GM12874 (cell line): Measurements from ENCODE around the gene KRT35.

Experiments used
- TF ChIP-seq, protein P1 (sequence below): IDR thresholded peaks from 2 replicates; pipeline ENCODE4 v1.5.1; 2011; ENCODE audit warnings: low read depth, mild to moderate bottlenecking, control low read depth, low read length, moderate library complexity; ENCODE audit not compliant: insufficient read depth

Gene KRT35

GRCh38 chr17:41457676-41458075 lies 23.3 kb downstream of the KRT35 start:
- TF ChIP-seq, protein P1, sequence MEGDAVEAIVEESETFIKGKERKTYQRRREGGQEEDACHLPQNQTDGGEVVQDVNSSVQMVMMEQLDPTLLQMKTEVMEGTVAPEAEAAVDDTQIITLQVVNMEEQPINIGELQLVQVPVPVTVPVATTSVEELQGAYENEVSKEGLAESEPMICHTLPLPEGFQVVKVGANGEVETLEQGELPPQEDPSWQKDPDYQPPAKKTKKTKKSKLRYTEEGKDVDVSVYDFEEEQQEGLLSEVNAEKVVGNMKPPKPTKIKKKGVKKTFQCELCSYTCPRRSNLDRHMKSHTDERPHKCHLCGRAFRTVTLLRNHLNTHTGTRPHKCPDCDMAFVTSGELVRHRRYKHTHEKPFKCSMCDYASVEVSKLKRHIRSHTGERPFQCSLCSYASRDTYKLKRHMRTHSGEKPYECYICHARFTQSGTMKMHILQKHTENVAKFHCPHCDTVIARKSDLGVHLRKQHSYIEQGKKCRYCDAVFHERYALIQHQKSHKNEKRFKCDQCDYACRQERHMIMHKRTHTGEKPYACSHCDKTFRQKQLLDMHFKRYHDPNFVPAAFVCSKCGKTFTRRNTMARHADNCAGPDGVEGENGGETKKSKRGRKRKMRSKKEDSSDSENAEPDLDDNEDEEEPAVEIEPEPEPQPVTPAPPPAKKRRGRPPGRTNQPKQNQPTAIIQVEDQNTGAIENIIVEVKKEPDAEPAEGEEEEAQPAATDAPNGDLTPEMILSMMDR, result no peak

DNA sequence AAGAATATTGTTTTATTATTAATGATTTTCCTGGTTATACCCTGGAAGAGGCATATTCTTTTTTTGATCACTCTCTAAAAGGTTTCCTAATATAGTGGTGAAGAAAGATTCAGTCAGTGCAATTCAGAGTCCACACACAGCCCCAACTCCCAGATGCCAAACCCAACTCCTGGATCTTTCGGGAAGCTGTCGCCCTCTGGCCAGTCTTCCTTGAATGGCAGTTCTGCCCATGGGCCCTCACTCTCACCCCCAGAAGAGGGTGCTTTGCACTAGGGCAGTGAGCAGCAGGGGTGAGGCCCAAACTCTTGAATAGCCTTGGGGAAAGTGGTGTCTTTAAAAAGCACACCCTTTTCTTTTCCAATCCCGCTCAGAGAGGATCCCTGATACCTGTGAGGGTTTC lies 24.7 kb downstream of the KRT35 start:
- TF ChIP-seq, protein P1, result no peak

- TF ChIP-seq, protein P1, result no peak
Measured at GRCh38 chr17:41455236-41455635, 25.7 kb downstream of the KRT35 start.

DNA sequence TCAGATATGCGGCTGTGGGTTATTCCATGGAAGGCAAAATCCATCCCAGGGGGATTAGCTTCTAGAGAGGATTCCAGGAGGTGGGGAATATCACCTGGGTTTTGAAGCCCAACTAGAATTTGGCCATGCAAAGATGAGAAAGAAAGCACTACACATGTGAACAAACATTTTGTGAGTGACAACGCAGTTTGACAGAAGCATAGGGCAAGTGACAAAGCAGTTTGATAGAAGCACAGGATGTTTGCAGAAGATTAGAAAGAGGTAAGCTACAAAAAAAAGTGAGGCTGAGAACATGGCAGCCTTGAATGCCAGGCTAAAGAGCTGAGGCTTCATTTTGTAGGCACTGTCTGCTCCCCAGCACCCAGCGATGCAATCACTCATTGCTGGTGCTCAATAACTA lies 27.9 kb downstream of the KRT35 start:
- TF ChIP-seq, protein P1, result no peak

- TF ChIP-seq, protein P1, result no peak
Measured at GRCh38 chr17:41452281-41452680, 28.7 kb downstream of the KRT35 start.

DNA sequence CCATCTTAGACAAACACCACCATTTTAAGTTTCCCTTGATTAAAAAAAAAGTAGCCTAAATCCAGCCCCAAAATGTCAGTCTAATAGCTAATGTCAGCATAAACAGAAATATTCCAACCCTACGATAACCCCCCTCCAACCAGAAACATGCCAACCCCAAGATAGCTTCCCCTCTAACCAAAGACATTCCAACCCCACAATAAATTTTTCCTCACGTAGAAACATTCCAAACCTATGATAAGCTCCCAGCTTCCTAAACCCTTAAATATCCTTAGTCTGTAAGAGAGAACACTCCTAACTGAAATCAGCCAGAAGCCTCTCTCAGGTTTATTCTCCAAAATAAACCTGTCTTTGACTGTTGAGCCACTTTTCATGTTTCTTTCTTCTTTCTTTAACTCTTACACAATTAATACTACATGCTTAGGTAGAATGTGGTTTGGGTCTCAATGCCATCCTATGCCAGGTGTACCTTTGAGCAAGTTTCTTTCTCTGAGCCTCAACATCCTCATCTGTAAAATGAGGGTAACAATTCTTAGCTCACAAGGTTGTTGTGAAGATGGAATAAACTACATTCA lies 29.7 kb downstream of the KRT35 start:
- TF ChIP-seq, protein P1, result no peak

DNA sequence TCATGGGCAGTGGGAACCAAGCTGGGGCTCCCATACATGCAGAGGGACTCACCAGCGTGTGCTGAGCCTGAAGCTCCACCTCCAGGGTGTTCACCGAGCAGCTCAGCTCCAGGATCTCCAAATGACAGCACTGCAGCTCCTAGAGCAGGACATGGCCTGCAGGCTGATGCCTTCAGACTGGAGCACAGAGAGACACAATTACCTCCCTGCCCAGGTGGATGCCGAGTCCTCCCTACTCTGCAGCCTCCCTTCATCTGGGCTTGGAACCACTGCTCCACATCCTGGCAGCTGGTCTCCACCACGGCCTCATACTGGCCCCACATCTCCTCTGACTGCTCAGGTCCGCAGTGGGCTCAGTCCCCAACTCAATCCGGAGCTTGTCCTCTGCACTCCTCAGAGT lies 31.9 kb downstream of the KRT35 start:
- TF ChIP-seq, protein P1, result no peak
